HTERT RPE-1 (cell line): ENCODE measurements around the gene CAPZA1.
"Not testable (repeated sequence)": the region's sequence is repeated elsewhere in the genome, so short reads cannot be mapped to it uniquely, and the experiment has no call there.

Experiments used
- in situ Hi-C: fragments of 300-500 bp; cut with MboI; formaldehyde crosslinking; loops from 4 replicates; pipeline ENCODE4 v1.14.3; 2020; ENCODE audit warnings: low sequenced_read_pairs

CAPZA1 gene

GRCh38 chr1:112626193-112626592 is 6.6 kb downstream of the CAPZA1 start:
- in situ Hi-C loops, result no loop called here

- in situ Hi-C loops, result no loop called here
Observed at GRCh38 chr1:112626887-112627286, 7.3 kb downstream of the CAPZA1 start.

GRCh38 chr1:112628516-112628915 is 8.9 kb downstream of the CAPZA1 start:
- in situ Hi-C loops, result no loop called here

GRCh38 chr1:112629256-112629655 is 9.6 kb downstream of the CAPZA1 start:
- in situ Hi-C loops, result no loop called here

- in situ Hi-C loops, result no loop called here
Observed at GRCh38 chr1:112633628-112634027, 14.0 kb downstream of the CAPZA1 start.

- in situ Hi-C loops, result no loop called here
Observed at GRCh38 chr1:112634367-112634766, 14.7 kb downstream of the CAPZA1 start.

GRCh38 chr1:112636056-112636455 is 16.4 kb downstream of the CAPZA1 start:
- in situ Hi-C loops, result no loop called here

GRCh38 chr1:112636597-112637253 is 17.1 kb downstream of the CAPZA1 start:
- in situ Hi-C loops, result no loop called here

GRCh38 chr1:112637254-112638109 is 17.9 kb downstream of the CAPZA1 start:
- in situ Hi-C loops, result no loop called here

GRCh38 chr1:112638110-112638428 is 18.4 kb downstream of the CAPZA1 start:
- in situ Hi-C loops, result no loop called here

- in situ Hi-C loops, result not testable (repeated sequence)
Observed at GRCh38 chr1:112640437-112640836, 20.8 kb downstream of the CAPZA1 start.

GRCh38 chr1:112643080-112643479 is 23.4 kb downstream of the CAPZA1 start:
- in situ Hi-C loops, result no loop called here

- in situ Hi-C loops, result no loop called here
Observed at GRCh38 chr1:112646225-112646624, 26.6 kb downstream of the CAPZA1 start.

GRCh38 chr1:112651205-112651604 is 31.6 kb downstream of the CAPZA1 start:
- in situ Hi-C loops, result no loop called here

GRCh38 chr1:112665857-112666256 is 46.2 kb downstream of the CAPZA1 start:
- in situ Hi-C loops, result no loop called here

GRCh38 chr1:112666946-112667345 is 47.3 kb downstream of the CAPZA1 start:
- in situ Hi-C loops, result no loop called here

GRCh38 chr1:112672009-112672408 is 52.4 kb downstream of the CAPZA1 start:
- in situ Hi-C loops, result no loop called here

GRCh38 chr1:112672842-112673241 is 53.2 kb downstream of the CAPZA1 start:
- in situ Hi-C loops, result no loop called here

GRCh38 chr1:112673592-112674439 is 54.2 kb downstream of the CAPZA1 start:
- in situ Hi-C loops, result no loop called here

GRCh38 chr1:112674440-112674985 is 54.9 kb downstream of the CAPZA1 start, which contains the start of gene MOV10:
MOV10 (plus strand) TSS chr1:112674659; CDS start chr1:112674913, 254 bp downstream.
- in situ Hi-C loops, result no loop called here
